GM21737 (cell line): ENCODE measurements around the gene DENND1C.

Experiments
- ATAC-seq: cut with Tn5 transposase; IDR thresholded peaks from one replicate; pipeline ENCODE4 v1.9.1; 2021; ENCODE audit warnings: mild to moderate bottlenecking, moderate library complexity; ENCODE audit not compliant: unreplicated experiment

DENND1C gene

GRCh38 chr19:6481541-6482342 lies at the start of gene DENND1C:
Gene DENND1C (minus strand): TSS chr19:6481787. CDS start chr19:6481695, 92 bp downstream.
- ATAC-seq = peak; percentile 68

GRCh38 chr19:6530386-6531162 lies 49.0 kb upstream of the DENND1C start, which contains the start of gene TNFSF9:
Gene TNFSF9 (plus strand): TSS chr19:6531026. CDS start chr19:6531037, 11 bp downstream.
- peak; percentile 28 for ATAC-seq

- ATAC-seq = no peak
These were observed 48.4 kb upstream of the DENND1C start for GRCh38 chr19:6529937-6530385.

GRCh38 chr19:6529351-6529750 lies 47.8 kb upstream of the DENND1C start:
- no peak for ATAC-seq

- no peak for ATAC-seq
These were observed 47.0 kb upstream of the DENND1C start for GRCh38 chr19:6528544-6529121.

GRCh38 chr19:6527893-6528543 lies 46.4 kb upstream of the DENND1C start:
- peak; percentile 38 for ATAC-seq

GRCh38 chr19:6524311-6524710 lies 42.7 kb upstream of the DENND1C start:
- ATAC-seq = no peak

GRCh38 chr19:6522712-6523111 lies 41.1 kb upstream of the DENND1C start:
- ATAC-seq = no peak

GRCh38 chr19:6521718-6522646 lies 40.4 kb upstream of the DENND1C start:
- ATAC-seq = peak; percentile 40

GRCh38 chr19:6519289-6519688 lies 37.7 kb upstream of the DENND1C start:
- ATAC-seq = no peak

- ATAC-seq = no peak
These were observed 36.7 kb upstream of the DENND1C start for GRCh38 chr19:6518145-6518911.

- ATAC-seq = peak; percentile 49
These were observed 35.2 kb upstream of the DENND1C start for GRCh38 chr19:6516659-6517291.

- ATAC-seq = peak; percentile 48
These were observed 34.6 kb upstream of the DENND1C start for GRCh38 chr19:6516018-6516658.

- ATAC-seq = no peak
These were observed 33.4 kb upstream of the DENND1C start for GRCh38 chr19:6514926-6515544.

GRCh38 chr19:6514089-6514488 lies 32.5 kb upstream of the DENND1C start:
- ATAC-seq = no peak

GRCh38 chr19:6510618-6511017 lies 29.0 kb upstream of the DENND1C start:
- ATAC-seq = no peak

GRCh38 chr19:6509118-6509971 lies 27.8 kb upstream of the DENND1C start:
- no peak for ATAC-seq
